ENCODE results near the gene SPG11.

GRCh38 chr15:44623178-44623577 is 40.3 kb downstream of the SPG11 start:
- TF ChIP-seq EZH2 (IDR thresholded peaks at IDR 0.05; ENCODE audit: borderline replicate concordance, insufficient read depth, low read depth, low read length, poor library complexity, severe bottlenecking) (no peak), CTCF (IDR thresholded peaks at IDR 0.05) (no peak)
